H1 (cell line): ENCODE measurements around the gene RAD18. TPM values are rescaled to one million over a fixed set of nuclear protein-coding genes. Genes with fewer than 3 reads are reported as not detected.

Experiments
- RXRA ChIP-seq: IDR thresholded peaks from 2 replicates; pipeline ENCODE4 v1.6.1; 2011; ENCODE audit warnings: low read depth, mild to moderate bottlenecking, low read length, moderate library complexity; ENCODE audit not compliant: insufficient read depth
- polyA plus RNA-seq, 7 experiments: library from polyadenylated mRNA; depleted of rRNA in 3 of 7; stranded (reverse) in 5 of 7; unstranded in 2 of 7; fragments of >200 nt in 5 of 7; fragments of 200-250 nt in 2 of 7; gene quantifications; 1 replicate in 5 of 7; 2 replicates in 1 of 7; 4 replicates in 1 of 7; pipeline versions ENCODE4 v1.2.1 to v1.2.3, GENCODE V29; 2011 to 2013; ENCODE audit warnings: missing spikeins in 2 of 7, mixed read lengths in 2 of 7
- total RNA-seq: library from RNA; stranded (reverse); fragmentation: NEBNext Ultra II Directional; extraction: Animal tissue kit (Norgen Biotek cat#: 25700); gene quantifications from 2 replicates; pipeline ENCODE4 v1.2.1, GENCODE V29; 2021

Gene RAD18
- total and polyA plus RNA-seq, 2 of the 8 experiments (the other 6 are each of a cell fraction or from before 2014, with no cell fraction given), result 13.0 to 23.2 TPM

- TF ChIP-seq RXRA, result no peak
- TF ChIP-seq, all 59 proteins: peak for 0
Observed at GRCh38 chr3:8875836-8876235, 87.4 kb downstream of the RAD18 start (continued).
